KOPT-K1 (cell line): ENCODE results near the gene FGGY.
"Not testable (repeated sequence)": the region's sequence is repeated elsewhere in the genome, so short reads cannot be mapped to it uniquely, and the experiment has no call there.

ENCODE experiments used
- H3K27ac ChIP-seq: fragments of 200-600 bp; sonication (generic); 2 replicates; pipeline ENCODE4 v1.5.1; 2016; ENCODE audit warnings: antibody characterized with exemption, mild to moderate bottlenecking, low read depth, low read length; ENCODE audit not compliant: poor library complexity, severe bottlenecking
- H3K36me3 ChIP-seq: fragments of 200-600 bp; sonication (generic); 2 replicates; pipeline ENCODE4 v1.5.1; 2017; ENCODE audit warnings: antibody characterized with exemption, mild to moderate bottlenecking, low read length, moderate library complexity; ENCODE audit not compliant: insufficient read depth
- H3K9me3 ChIP-seq: fragments of 200-600 bp; sonication (generic); 2 replicates; pipeline ENCODE4 v1.5.1; 2017; ENCODE audit warnings: antibody characterized with exemption, low read length, mild to moderate bottlenecking; ENCODE audit not compliant: insufficient read depth, poor library complexity, severe bottlenecking

Gene FGGY

DNA sequence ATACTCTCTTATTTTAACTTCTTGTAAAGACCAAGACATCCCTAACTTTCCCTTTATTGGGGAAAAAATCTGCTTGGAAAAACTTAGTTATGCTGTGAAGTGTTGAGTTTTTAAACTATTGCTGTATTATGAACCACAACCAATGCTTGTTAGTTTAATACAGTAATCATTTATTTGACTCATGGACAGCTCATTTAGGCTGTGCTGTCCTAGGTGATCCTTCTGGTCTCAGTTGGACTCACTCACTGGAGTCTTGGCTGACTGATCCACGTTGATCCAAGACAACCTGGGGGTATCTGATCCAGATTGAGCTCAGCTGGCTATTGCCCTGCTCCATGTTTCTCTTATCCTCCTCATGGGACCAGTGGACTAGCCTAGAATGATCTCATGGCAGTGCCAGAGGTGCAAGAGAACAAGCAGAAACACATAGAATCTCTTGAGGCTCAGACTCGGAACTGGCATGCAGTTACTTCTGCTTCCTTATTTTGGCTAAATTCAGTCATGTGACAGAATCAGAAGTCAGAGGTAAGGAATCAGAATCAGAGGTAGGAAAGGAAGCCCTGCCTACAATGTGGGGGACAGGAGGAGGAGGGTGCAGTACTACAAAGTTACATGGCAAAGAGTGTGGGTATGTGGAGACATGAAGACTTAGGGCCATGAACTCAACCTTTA is 156.5 kb downstream of the FGGY start:
- no peak overlapping the region for H3K27ac ChIP-seq
- H3K36me3 ChIP-seq = no peaks in the 10 kb centered on the region
- H3K9me3 ChIP-seq = no peaks in the 10 kb centered on the region

DNA sequence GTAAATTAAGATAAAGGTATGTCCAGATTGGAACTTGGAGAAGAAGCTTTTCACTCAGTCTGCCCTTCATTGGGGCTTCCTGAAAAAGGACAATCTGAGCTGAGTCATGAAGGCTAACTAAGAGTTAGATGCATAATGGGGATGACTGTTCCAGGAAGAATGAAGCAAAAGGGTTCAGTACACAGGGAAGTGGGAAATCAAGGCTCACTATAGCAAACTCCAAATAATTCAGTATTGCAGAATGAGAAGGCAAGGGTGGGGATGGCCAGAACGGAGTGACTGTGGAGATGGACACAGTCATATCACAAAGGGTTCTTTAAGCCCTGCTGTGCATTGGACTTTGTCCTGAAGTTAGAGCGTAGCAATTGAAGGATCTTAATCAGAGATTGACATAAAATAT is 158.3 kb downstream of the FGGY start:
- Histone ChIP-seq H3K36me3 (no peaks in the 10 kb centered on the region), H3K9me3 (no peaks in the 10 kb centered on the region), H3K27ac (no peak overlapping the region)

DNA sequence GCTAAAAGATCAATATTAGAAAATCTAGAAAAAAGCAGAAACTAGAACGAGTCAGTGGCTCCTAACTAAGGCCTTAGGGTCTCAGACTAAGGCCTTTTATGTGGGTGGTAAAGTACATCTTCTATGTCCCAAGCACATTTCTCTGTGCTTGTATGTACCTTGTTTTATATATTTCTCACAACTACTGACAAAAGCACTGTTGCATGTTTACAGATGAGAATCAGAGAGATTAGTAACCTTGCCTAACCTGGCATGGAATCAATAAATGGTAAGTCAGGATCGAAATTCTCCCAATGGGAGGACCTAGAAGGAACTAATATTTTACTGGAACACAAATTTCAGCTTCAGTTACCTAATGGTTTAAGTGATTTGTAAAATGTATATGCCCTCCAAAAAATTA is 160.9 kb downstream of the FGGY start:
- no peak overlapping the region for H3K27ac ChIP-seq

DNA sequence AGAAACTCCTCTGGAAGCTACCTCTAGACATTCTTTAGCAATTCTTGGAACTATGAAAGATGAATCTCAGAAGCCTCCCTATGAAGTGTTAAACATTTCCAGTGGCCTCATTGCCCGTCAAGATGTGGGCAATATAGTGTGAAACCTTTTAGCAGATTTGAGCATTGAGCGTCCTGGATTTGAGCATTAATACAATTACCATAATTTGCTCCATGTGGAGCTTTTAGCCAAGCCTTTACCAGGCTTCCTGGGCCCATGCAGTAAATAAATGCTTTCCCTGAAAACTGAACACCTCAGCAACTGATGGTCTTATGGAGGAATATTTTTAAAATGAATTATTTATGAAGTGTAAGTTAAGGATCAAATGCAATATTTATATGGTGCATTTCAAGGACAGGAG is 162.0 kb downstream of the FGGY start:
- Histone ChIP-seq H3K36me3 (no peaks in the 10 kb centered on the region), H3K27ac (no peak overlapping the region), H3K9me3 (no peaks in the 10 kb centered on the region)

More for the DNA sequence above, 160.9 kb downstream of the FGGY start:
- no peaks in the 10 kb centered on the region for H3K9me3 ChIP-seq
- no peaks in the 10 kb centered on the region for H3K36me3 ChIP-seq

DNA sequence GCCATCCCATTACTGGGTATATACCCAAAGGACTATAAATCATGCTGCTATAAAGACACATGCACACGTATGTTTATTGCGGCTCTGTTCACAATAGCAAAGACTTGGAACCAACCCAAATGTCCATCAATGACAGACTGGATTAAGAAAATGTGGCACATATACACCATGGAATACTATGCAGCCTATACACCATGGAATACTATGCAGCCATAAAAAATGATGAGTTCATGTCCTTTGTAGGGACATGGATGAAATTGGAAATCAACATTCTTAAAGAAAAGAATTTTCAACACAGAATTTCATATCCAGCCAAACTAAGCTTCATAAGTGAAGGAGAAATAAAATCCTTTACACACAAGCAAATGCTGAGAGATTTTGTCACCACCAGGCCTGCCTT is 166.0 kb downstream of the FGGY start:
- not testable (repeated sequence) for H3K27ac ChIP-seq, H3K36me3 ChIP-seq

DNA sequence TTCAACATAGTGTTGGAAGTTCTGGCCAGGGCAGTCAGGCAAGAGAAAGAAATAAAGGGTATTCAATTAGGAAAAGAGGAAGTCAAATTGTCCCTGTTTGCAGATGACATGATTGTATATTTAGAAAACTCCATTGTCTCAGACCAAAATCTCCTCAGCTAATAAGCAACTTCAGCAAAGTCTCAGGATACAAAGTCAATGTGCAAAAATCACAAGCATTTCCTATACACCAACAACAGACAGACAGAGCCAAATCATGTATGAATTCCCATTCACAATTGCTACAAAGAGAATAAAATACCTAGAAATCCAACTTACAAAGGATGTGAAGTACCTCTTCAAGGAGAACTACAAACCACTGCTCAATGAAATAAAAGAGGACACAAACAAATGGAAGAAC is 168.6 kb downstream of the FGGY start:
- not testable (repeated sequence) for H3K27ac ChIP-seq, H3K36me3 ChIP-seq, H3K9me3 ChIP-seq

More for the DNA sequence above, 166.0 kb downstream of the FGGY start:
- not testable (repeated sequence) for H3K9me3 ChIP-seq

DNA sequence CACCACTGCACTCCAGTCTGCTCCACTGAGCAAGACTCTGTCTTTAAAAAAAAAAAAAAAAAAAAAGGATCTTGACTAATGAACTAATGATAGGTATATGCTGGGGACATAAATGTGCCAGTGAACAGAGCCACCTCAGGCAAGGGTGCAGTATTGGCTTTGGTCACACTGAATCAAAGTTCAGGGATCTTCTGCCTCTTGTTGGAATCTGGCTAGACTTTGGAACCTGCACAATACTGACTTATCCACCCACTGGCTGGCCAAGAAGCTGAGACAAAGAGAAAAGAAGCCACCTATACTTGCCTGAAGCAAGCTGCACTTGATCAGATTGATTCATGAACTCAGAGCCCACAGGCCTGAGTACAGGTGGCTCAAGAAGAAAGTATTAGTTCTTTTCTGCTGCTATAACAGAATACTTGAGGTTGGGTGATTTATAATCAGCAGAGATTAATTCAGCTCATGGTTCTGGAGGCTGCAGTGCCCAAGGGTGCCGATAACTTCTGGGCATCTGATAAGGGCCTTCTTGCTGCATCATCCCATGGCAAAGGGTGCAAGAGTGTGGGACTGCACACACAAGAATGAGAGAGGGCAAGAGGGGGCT is 172.0 kb downstream of the FGGY start:
- Histone ChIP-seq H3K27ac (no peak overlapping the region), H3K36me3 (no peaks in the 10 kb centered on the region), H3K9me3 (peaks cover 7% of the 10 kb centered on the region)

DNA sequence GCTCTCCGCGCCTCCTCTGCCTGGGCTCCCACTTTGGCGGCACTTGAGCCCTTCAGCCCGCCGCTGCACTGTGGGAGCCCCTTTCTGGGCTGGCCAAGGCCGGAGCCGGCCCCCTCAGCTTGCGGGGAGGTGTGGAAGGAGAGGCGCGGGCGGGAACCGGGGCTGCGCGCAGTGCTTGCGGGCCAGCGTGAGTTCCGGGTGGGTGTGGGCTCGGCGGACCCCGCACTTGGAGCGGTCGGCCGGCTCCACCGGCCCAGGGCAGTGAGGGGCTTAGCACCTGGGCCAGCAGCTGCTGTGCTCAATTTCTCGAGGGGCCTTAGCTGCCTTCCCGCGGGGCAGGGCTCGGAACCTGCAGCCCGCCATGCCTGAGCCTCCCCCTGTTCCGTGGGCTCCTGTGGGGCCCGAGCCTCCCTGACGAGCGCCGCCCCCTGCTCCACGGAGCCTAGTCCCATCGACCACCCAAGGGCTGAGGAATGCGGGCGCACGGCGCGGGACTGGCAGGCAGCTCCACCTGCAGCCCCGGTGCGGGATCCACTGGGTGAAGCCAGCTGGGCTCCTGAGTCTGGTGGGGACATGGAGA is 175.2 kb downstream of the FGGY start:
- H3K9me3 ChIP-seq, H3K36me3 ChIP-seq, H3K27ac ChIP-seq: not testable (repeated sequence)

DNA sequence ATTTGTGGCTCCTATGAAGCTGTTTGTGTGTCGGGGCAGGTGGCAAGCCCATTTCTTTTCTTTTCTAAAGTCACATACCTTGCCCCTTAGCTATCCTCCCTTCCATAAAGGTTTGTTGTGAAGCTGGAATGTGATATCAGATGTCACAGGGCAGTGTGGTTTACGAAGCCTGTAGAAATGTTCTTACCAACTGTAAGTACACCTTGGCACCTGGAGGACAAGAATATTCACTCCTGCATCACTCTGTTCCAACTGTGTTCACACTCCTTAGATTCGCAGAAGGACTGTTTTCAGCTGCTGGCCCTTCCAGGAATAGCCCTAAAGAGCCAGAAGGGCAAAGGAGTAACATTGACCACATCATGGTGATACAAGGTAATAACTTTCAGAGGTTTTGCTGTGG is 176.9 kb downstream of the FGGY start:
- Histone ChIP-seq H3K36me3 (no peaks in the 10 kb centered on the region), H3K9me3 (peaks cover 5% of the 10 kb centered on the region), H3K27ac (no peak overlapping the region)

DNA sequence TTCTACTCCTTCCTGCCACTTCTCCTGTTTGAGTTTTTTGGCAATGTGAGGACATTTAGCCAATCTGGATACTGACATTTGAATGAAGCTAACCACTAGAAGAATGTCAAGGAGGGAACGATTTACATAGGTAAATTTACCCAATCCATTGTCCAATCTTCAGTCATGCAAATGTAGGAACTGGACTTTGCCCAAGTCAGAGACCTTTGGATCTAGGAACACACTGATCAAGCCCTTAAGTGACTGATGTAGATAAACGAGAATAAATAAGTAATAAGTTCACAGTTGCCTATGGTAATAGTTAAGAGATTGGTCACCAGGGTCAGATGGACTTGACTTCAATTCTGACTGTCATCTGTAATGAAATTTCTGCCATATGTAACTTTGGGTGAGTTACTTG is 177.6 kb downstream of the FGGY start:
- Histone ChIP-seq H3K27ac (no peak overlapping the region), H3K9me3 (no peaks in the 10 kb centered on the region), H3K36me3 (no peaks in the 10 kb centered on the region)

DNA sequence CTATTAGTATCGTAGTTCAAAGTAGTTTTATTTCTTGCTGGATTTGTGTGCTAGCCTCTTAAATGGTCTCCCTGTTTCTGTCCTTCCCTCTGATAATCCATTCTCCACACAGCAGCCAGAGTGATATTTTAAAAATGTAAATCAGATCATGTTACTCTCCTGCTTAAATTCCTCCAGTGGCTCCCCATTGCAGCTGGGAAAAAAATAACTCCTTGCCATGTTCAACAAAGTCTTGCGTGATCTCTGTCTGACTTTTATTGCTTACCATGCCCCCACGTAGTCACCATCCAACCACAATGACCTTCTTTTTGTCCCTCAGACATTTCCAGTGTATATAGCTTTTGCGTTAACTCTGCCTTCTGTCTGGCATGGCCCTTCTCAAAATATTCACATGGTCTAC is 178.8 kb downstream of the FGGY start:
- Histone ChIP-seq H3K27ac (no peak overlapping the region), H3K9me3 (no peaks in the 10 kb centered on the region), H3K36me3 (no peaks in the 10 kb centered on the region)

DNA sequence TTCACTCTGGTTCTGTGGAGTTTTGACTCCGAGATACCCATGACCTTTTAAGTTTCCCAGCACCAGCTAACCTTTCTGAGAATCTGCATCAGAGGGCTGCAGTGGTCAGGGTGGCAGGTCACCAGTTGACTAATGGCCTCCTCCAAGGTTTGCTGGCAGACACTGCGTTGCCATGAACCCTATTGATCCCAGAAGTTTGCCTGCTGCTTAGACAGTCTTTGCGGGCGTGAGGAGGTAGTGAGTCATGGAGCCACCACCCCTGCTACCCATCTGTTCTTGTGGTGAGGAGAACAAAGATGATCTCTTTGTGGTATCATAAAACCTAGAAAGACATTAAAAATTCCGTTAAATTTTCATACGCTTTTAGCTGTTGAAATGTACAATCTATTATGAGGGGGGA is 180.4 kb downstream of the FGGY start:
- H3K36me3 ChIP-seq = no peaks in the 10 kb centered on the region
- no peaks in the 10 kb centered on the region for H3K9me3 ChIP-seq
- peak overlapping the region; percentile 59 for H3K27ac ChIP-seq

DNA sequence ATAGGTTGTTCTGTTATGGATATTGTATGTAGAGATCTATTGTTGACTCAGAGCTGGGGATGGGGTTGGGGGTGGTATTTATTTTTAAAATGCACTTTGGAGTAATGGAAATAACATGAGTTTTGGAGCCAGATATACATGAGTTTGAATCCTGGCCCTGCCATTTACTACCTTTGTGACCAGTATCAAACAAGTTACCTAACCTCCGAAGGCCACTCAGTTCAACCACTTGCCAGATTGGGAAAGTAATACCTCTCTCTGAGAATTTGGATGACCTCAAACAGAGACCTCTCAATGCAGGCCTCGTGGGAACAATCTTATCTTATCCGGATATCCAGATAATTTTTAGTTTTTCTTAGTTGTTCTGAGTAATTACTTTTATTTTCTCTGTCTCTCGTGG is 181.0 kb downstream of the FGGY start:
- H3K36me3 ChIP-seq = no peaks in the 10 kb centered on the region
- H3K27ac ChIP-seq = peak overlapping the region; percentile 59
- no peaks in the 10 kb centered on the region for H3K9me3 ChIP-seq

DNA sequence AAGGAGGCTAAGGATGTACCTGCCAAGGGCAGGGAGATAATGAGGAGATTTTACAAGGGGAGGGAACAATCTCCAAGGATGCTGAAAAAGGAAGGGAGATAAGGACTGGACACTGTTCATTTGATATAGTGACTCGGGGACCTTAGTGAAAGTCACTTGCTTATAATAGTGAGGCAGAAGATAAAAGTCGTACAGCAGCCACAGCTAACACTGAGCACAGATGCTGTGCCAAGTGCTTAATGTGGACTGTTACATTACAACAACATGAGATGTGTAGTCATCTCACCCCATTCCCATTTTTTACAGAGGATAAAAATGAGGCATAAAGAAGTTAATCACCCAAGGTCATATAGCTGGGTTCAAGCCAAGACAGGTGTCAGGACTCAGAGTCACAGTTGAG is 181.9 kb downstream of the FGGY start:
- Histone ChIP-seq H3K36me3 (no peaks in the 10 kb centered on the region), H3K27ac (no peak overlapping the region), H3K9me3 (no peaks in the 10 kb centered on the region)

DNA sequence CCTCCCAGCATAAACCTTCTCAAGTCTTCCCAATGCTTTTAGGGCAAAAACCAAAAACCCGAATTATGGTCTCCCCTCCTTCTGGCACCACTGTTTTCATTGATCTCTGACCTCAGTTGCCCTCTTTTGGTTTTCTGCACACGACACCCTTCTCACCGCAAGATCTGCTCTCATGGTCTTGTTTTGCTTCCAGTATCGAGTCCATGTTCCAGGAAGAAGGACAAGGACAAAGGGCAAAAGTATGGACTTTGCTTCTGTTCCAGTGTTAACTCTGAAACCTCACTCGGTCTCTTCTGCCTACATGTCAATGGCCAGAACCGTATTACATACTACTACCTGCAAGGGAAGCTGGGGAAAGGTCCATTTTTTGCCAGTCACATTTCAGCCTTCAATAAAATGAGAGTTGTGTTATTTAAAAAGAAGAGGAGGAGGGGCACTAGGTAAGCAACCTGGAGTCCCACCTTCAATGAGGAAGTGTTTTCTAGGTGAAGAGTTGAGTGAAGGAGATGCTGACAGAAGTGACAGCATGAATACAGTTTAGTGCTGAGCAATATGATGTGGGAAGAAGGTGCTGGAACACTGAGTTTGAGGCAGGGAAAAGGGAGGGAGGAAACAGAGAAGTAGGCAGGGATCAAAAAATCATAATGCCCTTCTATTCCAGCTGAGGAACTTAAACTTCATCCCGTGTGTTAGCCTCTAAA is 183.4 kb downstream of the FGGY start:
- Histone ChIP-seq H3K9me3 (no peaks in the 10 kb centered on the region), H3K36me3 (no peaks in the 10 kb centered on the region), H3K27ac (no peak overlapping the region)
